ENCODE results near the gene GCN1.

DNA sequence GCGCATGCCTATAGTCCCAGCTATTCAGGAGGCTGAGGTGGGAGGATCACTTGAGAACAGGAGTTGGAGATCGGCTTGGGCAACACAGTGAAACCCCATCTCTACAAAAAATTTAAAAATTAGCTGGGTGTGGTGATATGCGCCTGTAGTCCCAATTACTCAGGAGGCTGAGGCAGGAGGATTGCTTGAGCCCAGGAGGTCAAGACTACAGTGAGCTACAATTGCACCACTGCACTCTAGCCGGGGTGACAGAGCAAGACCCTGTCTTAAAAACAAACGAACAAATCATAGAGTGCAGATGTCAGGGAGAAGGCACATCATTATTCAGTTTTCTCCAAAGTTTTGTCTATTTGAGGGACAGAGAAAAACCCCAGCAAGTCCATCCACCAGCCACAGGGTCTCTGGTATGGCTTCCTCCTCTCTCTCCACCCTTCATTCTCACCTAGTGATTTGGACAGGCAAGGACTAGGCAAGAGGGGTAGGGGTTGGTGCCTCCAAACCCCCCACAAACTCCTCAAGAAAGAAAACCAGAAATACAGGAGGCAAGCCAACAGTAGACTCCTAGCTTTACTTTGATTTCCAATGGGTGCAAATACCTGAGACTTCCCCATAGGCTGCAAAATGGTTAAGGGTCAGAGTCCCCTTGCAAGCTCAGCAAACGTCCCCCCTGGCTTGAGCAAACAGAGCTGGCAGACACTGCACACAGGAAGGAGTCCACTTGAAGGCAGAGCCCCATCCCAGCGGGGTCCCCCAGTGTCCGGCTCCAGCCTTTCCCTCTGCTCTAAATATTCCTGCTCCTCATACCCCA lies 32.9 kb upstream of the GCN1 start:
- TF ChIP-seq, protein P1, sequence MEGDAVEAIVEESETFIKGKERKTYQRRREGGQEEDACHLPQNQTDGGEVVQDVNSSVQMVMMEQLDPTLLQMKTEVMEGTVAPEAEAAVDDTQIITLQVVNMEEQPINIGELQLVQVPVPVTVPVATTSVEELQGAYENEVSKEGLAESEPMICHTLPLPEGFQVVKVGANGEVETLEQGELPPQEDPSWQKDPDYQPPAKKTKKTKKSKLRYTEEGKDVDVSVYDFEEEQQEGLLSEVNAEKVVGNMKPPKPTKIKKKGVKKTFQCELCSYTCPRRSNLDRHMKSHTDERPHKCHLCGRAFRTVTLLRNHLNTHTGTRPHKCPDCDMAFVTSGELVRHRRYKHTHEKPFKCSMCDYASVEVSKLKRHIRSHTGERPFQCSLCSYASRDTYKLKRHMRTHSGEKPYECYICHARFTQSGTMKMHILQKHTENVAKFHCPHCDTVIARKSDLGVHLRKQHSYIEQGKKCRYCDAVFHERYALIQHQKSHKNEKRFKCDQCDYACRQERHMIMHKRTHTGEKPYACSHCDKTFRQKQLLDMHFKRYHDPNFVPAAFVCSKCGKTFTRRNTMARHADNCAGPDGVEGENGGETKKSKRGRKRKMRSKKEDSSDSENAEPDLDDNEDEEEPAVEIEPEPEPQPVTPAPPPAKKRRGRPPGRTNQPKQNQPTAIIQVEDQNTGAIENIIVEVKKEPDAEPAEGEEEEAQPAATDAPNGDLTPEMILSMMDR (IDR thresholded peaks at IDR 0.05; ENCODE audit: insufficient read depth, low read length), result no peak
- TF ChIP-seq, protein P2, sequence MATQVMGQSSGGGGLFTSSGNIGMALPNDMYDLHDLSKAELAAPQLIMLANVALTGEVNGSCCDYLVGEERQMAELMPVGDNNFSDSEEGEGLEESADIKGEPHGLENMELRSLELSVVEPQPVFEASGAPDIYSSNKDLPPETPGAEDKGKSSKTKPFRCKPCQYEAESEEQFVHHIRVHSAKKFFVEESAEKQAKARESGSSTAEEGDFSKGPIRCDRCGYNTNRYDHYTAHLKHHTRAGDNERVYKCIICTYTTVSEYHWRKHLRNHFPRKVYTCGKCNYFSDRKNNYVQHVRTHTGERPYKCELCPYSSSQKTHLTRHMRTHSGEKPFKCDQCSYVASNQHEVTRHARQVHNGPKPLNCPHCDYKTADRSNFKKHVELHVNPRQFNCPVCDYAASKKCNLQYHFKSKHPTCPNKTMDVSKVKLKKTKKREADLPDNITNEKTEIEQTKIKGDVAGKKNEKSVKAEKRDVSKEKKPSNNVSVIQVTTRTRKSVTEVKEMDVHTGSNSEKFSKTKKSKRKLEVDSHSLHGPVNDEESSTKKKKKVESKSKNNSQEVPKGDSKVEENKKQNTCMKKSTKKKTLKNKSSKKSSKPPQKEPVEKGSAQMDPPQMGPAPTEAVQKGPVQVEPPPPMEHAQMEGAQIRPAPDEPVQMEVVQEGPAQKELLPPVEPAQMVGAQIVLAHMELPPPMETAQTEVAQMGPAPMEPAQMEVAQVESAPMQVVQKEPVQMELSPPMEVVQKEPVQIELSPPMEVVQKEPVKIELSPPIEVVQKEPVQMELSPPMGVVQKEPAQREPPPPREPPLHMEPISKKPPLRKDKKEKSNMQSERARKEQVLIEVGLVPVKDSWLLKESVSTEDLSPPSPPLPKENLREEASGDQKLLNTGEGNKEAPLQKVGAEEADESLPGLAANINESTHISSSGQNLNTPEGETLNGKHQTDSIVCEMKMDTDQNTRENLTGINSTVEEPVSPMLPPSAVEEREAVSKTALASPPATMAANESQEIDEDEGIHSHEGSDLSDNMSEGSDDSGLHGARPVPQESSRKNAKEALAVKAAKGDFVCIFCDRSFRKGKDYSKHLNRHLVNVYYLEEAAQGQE (IDR thresholded peaks at IDR 0.05; ENCODE audit: insufficient replicate concordance, low read depth), result no peak
- TF ChIP-seq POLR2AphosphoS5 (IDR thresholded peaks at IDR 0.05; ENCODE audit: low read depth) (no peak), SPI1 (IDR thresholded peaks at IDR 0.05; ENCODE audit: borderline replicate concordance, low read depth) (no peak)

Measured in HL-60 (cell line).